ENCODE measurements around the gene TPRX2. TPM values are rescaled to one million over a fixed set of nuclear protein-coding genes. Genes with fewer than 3 reads are reported as not detected.

Gene TPRX2
- total and polyA plus RNA-seq, 12 donors = not detected

DNA sequence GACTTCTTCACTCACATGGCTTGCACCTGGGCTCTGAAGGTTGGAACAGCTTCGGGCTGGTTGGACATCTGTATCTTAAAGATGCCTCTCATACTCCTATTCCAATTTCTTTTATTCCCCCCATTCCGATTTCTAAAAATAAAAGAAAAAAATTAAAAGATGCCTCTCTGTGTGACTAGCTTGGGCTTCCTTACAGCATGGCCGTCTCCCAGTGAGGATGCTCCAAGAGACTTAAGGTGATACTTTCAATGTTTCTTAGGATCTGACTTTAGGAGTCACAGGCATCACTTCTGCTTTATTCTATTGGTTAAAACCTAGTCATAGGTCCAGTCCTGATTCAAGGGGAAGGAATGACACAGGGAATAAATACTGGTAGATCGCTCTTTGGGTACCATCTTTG, 37.0 kb downstream of the TPRX2 start:
- DNase-seq = peak in 1 of 7 donors; percentile 8
- intact Hi-C loops (cut with DNase I) = no loop called here
- Histone ChIP-seq H3K9me3 (replicated peaks in 1 of 3) (no peaks in the 10 kb centered on the region), H3K36me3 (replicated peaks in 1 of 2) (no peaks in the 10 kb centered on the region), H3K27me3 (no peaks in the 10 kb centered on the region), H3K27ac (peak overlapping the region in 1 of 5 donors; percentile 51), H3K4me3 (no peak overlapping the region), H3K4me1 (replicated peaks in 1 of 2) (peaks cover 10 to 16% of the 10 kb centered on the region in 2 donors)
- TF ChIP-seq, protein P1, sequence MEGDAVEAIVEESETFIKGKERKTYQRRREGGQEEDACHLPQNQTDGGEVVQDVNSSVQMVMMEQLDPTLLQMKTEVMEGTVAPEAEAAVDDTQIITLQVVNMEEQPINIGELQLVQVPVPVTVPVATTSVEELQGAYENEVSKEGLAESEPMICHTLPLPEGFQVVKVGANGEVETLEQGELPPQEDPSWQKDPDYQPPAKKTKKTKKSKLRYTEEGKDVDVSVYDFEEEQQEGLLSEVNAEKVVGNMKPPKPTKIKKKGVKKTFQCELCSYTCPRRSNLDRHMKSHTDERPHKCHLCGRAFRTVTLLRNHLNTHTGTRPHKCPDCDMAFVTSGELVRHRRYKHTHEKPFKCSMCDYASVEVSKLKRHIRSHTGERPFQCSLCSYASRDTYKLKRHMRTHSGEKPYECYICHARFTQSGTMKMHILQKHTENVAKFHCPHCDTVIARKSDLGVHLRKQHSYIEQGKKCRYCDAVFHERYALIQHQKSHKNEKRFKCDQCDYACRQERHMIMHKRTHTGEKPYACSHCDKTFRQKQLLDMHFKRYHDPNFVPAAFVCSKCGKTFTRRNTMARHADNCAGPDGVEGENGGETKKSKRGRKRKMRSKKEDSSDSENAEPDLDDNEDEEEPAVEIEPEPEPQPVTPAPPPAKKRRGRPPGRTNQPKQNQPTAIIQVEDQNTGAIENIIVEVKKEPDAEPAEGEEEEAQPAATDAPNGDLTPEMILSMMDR (IDR thresholded peaks at IDR 0.05) = no peak
- TF ChIP-seq POLR2A (IDR thresholded peaks at IDR 0.05) = no peak
- WGBS, 4 donors = 73 to 96% (median 90%) methylated on average over 4 of the region's 4 CpGs

DNA sequence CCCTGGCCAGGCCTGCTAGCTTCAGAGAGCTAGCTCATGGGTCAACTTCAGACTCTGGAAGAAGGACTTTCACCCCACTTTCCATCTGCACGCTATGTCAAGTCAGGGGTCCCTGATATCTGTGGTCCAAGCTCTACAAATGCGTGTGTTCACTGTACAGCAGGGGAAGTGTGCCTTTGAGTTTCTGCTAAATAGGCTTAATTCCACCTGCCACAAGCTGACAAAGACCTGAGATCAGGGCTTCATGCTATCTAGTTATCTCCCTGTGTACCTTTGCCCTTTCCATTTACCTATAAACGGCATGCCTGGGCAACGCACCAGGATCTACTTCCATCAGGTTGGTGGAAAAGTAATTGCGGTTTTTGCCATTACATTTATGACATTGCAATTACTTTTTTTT, 37.7 kb downstream of the TPRX2 start:
- H3K9me3 ChIP-seq (replicated peaks in 1 of 3) = no peaks in the 10 kb centered on the region
- no peaks in the 10 kb centered on the region for H3K27me3 ChIP-seq
- TF ChIP-seq POLR2A (IDR thresholded peaks at IDR 0.05) = no peak
- TF ChIP-seq, protein P1 (IDR thresholded peaks at IDR 0.05) = no peak
- intact Hi-C loops (cut with DNase I) = no loop called here
- H3K4me3 ChIP-seq = no peak overlapping the region
- H3K36me3 ChIP-seq (replicated peaks in 1 of 2) = no peaks in the 10 kb centered on the region
- peak in 2 of 7 donors; percentile 4 to 13 for DNase-seq
- H3K4me1 ChIP-seq (replicated peaks in 1 of 2) = peaks cover 2 to 9% of the 10 kb centered on the region in 2 donors
- no peak overlapping the region for H3K27ac ChIP-seq
- WGBS, 4 donors = 95 to 99% (median 97%) methylated on average over 5 of the region's 5 CpGs

DNA sequence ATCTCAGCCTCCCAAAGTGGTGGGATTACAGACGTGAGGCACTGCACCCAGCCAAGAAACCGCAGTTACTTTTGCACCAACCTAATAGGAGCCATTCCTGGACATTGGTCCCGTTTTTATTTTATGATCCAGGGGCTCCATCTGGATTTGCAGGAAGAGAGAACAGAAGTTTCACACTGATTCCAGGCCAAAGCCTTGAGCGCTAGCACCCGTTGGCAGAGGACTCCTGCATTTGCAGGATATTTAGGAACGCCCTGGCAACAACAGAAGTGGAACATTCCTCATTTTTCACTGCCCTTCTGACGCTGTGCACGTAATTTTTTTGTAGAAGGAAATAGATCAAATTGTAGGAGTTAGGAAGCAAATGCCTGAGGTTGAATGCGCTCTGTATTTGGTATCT, 38.8 kb downstream of the TPRX2 start:
- H3K36me3 ChIP-seq (replicated peaks in 1 of 2) = no peaks in the 10 kb centered on the region
- H3K27me3 ChIP-seq = no peaks in the 10 kb centered on the region
- no peak for TF ChIP-seq POLR2A (IDR thresholded peaks at IDR 0.05)
- TF ChIP-seq, protein P1 (IDR thresholded peaks at IDR 0.05) = no peak
- peak in 2 of 7 donors; percentile 5 to 17 for DNase-seq
- intact Hi-C loops (cut with DNase I) = no loop called here
- no peaks in the 10 kb centered on the region for H3K9me3 ChIP-seq (replicated peaks in 1 of 3)
- H3K27ac ChIP-seq = no peak overlapping the region
- H3K4me3 ChIP-seq = no peak overlapping the region
- peaks cover 0 to 5% of the 10 kb centered on the region in 2 donors for H3K4me1 ChIP-seq (replicated peaks in 1 of 2)
- 65 to 76% (median 70%) methylated on average over 9 of the region's 9 CpGs for WGBS, 4 donors

DNA sequence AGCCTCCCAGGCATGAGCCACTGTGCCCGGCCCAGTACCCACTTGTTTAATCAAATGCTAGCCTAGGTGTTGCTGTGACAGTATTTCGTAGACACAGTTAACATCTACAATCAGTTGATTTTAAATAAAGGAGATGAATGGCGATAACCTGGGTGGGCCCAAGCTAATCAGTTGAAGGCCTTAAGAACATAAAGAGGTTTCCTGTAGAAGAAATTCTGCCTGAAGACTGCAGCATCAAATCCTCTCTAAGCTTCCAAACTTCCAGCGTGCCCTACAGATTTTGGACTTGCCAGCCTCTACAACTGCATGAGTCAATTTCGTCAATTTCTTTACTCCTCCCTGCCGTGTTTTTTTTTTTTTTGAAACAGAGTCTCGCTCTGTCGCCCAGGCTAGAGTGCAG, 40.3 kb downstream of the TPRX2 start:
- Histone ChIP-seq H3K4me1 (replicated peaks in 1 of 2) (peaks cover 0 to 5% of the 10 kb centered on the region in 2 donors), H3K27me3 (no peaks in the 10 kb centered on the region), H3K9me3 (replicated peaks in 1 of 3) (no peaks in the 10 kb centered on the region), H3K36me3 (replicated peaks in 1 of 2) (no peaks in the 10 kb centered on the region), H3K27ac (no peak overlapping the region), H3K4me3 (no peak overlapping the region)
- intact Hi-C loops (cut with DNase I) = no loop called here
- peak in 2 of 7 donors; percentile 3 to 7 for DNase-seq
- no peak for TF ChIP-seq POLR2A (IDR thresholded peaks at IDR 0.05)
- TF ChIP-seq, protein P1 (IDR thresholded peaks at IDR 0.05) = no peak
- 88 to 96% (median 94%) methylated on average over 7 to 8 of the region's 8 CpGs for WGBS, 4 donors
